CD4-positive, alpha-beta T cell treated with Interferon alpha-2 for 1 hour (primary cell): ENCODE data around the gene SNX32.

Source experiments
- DNase-seq, 2 donors: peaks; one replicate each; pipeline ENCODE4 v3.0.0-alpha.2; 2020 to 2022

The SNX32 gene

DNA sequence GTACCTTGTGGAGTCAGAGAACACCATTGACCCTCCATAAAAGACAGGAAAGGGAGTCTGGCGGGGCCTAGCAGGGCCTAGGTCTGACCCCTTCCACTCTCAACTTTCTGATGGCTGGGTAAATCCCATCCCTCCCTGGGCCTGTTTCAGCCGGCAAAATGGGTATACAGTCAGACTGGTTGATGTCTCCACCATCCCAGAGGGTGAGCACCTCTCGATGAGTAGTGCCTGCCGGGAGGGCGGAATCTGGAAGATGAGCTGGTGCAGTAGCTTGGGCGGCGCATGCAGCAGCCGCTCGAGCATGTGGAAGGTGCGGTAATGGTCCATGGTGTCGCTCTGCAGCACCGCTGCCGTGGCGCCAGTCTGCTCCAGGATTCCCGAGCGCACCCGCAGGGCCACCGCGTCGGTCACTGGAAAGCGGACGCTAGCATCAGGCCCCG is 54.0 kb downstream of the SNX32 start:
- DNase-seq = no peak

DNA sequence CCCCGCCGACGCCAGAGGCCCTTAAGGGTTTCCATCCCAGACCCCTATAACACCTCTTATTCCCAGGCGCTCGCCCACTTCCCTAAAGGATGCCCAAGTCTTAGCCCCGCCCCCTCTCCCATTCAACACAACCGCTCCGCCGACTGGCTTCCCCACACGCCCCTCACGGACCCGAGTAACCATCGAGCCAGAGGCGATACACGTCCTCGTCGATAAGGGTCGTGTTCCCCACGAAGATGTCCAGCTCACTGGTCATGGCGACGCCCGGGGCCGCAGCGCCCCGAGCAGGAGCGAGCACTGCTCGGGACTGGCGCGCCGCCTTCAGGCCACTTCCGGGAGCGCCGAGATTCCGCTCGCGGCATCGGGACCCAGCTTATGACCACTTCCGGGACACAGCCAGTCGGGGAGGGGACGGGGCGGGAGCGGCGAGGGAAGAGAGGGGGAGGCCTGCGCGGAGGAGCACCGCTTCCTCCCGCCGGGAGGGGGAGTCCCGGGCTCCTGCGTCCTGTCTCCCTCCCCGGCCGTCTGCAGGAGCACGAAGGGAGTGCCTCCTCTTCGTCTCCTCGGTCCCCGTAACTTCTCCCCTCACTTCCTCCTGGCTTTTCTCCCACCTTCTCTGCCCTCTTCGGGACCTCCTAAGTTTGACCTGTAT is 54.5 kb downstream of the SNX32 start, which contains the start of gene FIBP:
Gene FIBP, minus strand, starts transcription at position 309 of the 652 bp plus-strand sequence. Its CDS starts 53 bp downstream, at position 256.
- peak; percentile 96 to 97 for DNase-seq

DNA sequence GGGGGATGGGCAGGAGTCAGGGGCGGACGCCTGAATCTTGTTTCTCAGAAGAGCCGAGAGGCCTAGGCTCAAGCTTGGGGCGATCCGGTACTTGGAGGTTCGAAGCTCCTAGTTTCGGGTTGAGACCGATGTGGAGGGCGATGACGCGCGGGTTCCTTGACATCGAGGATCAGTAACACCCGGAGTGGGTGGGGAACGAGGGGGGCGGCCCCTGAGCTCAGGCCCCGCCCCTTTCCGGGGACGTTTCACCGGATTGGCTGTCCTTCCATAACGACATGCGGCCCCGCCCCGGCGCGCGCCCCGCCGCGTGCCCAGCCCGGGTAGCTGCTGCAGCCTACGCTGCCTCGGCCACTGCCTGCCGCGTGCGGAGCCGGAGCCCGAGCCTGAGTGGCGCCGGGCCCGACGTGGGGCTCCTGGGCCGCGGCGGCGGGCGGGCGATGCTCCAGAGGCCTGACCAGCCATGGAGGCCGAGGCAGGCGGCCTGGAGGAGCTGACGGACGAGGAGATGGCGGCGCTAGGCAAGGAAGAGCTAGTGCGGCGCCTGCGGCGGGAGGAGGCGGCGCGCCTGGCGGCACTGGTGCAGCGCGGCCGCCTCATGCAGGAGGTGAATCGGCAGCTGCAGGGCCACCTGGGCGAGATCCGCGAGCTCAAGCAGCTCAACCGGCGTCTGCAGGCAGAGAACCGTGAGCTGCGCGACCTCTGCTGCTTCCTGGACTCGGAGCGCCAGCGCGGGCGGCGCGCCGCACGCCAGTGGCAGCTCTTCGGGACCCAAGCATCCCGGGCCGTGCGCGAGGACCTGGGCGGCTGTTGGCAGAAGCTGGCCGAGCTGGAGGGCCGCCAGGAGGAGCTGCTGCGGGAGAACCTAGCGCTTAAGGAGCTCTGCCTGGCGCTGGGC is 56.8 kb downstream of the SNX32 start, which contains the start of gene CCDC85B:
Gene CCDC85B, plus strand, starts transcription at position 350 of the 895 bp plus-strand sequence. Its CDS starts 111 bp downstream, at position 461.
- peak; percentile 99 for DNase-seq

DNA sequence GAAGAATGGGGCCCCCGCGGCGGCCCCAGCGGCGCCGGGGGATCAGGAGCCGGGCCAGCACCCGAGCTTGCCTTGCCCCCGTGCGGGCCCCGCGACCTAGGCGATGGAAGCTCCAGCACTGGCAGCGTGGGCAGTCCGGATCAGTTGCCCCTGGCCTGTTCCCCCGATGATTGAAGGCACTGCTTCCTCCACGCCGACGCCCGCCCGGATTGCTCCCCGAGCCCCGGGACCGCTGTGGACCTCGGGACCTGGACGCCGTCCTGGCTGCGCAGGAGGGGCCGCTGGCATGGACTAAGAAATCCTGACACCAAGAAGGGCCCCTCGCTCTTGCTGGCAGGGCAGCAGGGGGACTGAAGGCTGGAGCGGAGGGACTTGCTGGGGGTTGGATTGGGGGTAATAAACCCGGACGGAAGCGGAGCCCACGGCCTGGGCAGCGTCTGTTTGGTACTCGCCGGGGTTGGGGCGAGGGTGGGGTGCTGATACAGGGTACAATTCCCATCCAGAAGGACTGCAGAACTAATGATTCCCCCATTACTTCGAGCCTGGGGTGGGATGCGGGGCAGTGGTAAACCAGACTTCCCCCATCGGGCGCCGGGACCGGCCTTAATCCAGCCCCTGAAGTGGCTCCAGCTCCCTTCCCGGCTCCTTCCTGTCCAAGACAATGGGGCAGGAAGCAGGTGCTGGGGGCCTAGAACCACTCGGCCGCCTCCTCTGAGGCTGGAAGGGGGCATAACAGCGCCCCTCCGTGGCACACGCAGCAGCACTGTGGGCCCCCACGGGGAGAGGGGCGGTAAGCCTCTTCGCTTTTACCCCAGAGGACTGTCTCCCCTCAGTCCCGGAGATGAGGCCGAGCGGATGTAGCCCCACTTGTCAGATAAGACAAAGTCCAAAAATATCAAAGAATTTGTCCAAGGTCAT is 57.7 kb downstream of the SNX32 start:
- peak; percentile 31 to 53 for DNase-seq

DNA sequence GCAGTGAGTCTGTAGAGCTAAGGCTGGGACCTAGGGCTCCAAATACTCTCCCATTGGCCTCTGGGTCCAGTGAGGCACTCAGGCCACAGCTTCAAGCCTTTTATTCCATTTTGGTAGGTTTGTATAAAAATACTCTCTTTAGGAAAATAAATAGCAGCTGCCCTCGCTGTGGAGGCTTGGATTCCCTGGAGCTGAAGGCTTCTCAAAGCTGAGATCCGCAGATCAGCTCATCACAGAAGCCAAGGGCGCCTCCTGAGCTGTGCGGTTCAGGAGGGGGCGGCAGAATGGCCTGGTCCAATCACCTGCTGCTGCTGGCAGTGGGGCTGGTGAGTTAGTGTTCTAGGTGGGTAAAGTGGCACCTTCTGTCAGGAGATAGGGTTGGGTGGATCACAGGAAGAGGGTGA is 58.4 kb downstream of the SNX32 start:
- DNase-seq = peak in 1 of 2 donors; percentile 53

DNA sequence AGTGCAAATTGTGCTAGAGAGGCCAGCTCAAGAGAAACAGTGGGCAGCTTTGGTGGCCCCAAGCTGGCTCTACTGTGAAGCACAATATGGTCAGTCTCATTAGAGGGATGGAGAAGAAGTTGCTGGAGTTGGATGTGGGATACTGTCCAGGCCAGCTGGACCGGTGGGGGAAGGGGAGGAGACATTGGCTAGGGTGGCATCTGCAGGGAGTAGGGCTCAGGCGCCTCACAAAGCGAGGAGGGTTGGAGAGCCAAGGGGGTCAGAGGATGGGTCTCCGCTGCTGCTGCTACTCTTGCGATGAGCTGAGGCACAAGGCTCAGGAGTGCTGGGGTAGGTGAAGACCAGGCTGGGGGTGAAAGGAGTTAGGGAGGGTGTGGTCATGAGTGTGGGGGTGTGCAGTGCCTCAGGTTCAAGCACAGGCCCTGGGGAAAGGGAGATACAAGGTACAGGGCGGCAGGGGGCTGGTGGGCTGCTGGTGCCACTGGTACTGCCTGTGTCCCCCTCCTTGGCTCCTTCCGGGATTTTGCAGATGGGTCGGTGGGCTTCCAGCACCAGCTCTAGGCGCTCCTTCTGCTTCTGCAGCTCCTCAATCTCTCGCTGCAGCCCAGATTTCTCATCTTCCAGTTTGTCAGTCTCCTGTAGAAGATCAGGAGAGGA is 59.0 kb downstream of the SNX32 start:
- no peak for DNase-seq

DNA sequence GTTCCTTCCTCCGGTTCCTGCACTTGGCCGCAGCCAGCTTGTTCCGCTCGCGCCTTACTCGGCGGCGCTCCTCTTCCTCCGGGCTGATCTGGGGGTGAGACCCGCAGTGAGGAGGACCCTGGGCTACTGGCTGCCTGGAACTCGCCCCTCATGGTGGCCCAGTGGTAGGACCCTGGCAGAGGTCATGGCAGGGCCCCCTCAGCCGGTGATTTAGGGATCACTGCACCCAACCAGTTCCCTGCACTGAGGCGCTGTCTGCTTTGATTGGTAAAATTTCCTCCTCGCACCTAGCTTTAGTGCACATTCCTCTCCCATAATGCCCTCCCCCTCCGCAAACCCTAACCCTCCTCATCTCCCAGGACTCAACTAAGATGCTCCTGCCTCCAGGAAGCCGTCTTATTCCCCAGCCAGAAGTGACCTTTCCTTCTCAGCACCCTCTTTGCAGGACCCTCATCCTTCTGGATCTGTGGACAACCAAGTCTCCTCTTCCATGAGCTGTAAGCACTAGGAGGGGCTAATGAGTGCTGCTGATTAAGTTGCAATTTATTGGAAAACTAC is 60.4 kb downstream of the SNX32 start:
- peak; percentile 38 to 56 for DNase-seq

DNA sequence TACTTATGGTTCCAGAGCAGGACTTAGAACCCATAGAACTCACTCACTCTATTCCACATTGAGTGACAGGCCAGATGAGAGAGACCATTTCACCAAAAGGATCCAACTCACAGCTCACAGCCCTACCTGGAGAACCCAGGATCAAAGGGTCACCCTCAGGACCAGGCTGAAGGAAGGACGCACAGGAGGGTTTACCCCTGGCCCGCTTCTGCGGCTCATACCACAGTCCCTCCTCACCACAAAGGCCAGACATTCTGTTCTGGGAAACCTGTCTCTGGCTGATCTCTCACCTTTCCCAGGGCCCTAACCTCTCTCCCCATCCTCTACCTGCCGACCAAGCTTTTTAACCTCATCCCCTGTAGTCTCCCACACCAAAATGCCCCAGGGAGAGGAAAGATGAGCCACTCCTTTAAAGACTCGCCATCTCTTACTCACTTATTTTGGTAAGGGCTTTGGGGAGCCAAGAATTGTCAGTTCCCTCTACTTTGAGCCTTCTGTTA is 61.8 kb downstream of the SNX32 start:
- no peak for DNase-seq

DNA sequence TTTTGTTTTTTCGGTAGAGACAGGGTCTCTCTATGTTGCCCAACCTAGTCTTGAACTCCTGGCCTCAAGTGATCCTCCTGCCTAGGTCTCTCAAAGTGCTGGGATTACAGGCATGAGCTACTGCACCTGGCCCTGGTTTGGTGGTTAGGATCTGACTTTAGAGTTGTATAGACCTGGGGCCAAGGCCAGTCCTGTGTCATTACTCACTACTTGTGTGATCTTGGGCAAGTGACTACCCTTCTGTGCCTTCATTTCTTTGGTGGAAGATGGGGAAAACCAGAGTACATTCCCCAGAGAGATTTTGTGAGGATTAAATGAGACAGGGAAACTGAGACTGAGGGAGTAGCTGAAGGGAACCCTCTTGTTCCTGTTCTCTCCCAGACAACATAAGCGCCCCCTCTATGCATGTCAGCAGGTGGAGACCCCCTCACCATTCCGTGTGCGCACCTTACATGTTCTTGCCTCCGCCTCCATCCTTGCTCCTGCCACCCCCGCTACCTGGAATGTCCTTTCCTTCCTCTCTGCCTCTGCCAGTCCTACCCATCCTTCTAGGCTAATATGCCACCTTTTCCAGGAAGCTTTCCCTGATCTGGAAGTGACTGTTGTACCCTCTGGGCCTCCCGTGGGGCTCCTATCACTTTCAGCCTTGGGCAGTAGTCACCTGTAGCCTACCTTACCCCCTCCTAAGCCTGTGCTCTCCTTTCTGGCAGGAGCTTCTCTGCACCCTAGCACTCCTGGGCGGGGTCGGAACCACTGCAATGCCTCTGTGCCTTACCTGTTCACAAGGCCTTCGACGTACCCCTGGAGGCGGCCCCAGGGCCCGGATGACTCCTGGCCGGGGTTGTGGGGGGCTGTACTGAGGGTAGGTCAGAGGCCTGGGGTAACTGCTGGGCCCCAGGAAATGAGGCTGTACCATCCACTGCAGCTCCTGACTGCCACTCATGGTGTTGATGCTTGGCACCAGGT is 62.6 kb downstream of the SNX32 start:
- no peak for DNase-seq

DNA sequence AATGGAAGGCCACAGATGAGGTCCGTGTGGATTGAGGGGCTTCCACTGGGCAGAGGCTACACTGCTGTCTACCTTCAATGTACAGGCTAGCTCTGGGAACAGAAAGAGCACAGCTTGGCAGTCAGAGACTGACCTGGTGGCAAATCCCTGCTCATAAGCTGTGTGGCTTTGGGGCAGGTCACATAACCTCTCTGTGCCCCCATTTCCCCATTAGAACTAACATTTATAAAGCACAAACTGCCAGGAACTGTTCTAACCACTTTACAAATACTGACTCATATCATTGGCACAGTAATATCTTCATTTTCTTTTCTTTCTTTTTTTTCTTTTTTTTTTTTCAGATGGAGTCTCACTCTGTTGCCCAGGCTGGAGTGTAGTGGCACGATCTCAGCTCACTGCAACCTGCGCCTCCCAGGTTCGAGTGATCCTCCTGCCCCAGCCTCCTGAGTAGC is 63.3 kb downstream of the SNX32 start:
- DNase-seq = no peak

DNA sequence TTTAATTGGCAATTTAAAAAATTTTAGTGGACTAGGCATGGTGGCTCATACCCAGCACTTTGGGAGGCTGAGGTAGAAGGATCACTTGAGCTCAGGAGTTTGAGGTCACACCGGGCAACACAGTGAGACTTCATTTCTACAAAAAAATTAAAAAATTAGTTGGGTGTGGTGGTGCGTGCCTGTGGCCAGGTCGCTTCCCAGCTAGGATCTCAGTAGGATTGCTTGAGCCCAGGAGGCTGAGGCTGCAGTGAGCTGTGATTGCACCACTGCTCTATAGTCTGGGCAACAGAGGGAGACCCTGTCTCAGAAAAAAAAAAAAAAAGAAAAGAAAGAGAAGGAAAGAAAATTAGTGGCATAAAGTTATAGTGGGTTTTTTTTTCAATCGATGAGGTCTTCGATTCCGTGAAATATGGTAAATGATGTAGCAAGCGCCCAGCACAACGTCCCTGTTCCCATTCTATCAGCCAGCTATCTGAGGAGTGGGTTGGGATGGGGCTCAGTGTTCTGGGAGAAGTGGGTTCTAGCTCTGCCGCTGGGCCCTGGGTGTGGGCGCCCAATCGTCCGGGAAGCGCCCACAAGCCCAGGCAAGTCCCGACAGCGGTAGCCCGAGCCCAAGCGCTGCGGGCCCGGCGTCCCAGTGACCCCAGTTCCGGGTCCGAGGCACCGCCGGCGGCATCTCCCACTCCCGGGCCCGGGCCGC is 65.0 kb downstream of the SNX32 start:
- no peak for DNase-seq

DNA sequence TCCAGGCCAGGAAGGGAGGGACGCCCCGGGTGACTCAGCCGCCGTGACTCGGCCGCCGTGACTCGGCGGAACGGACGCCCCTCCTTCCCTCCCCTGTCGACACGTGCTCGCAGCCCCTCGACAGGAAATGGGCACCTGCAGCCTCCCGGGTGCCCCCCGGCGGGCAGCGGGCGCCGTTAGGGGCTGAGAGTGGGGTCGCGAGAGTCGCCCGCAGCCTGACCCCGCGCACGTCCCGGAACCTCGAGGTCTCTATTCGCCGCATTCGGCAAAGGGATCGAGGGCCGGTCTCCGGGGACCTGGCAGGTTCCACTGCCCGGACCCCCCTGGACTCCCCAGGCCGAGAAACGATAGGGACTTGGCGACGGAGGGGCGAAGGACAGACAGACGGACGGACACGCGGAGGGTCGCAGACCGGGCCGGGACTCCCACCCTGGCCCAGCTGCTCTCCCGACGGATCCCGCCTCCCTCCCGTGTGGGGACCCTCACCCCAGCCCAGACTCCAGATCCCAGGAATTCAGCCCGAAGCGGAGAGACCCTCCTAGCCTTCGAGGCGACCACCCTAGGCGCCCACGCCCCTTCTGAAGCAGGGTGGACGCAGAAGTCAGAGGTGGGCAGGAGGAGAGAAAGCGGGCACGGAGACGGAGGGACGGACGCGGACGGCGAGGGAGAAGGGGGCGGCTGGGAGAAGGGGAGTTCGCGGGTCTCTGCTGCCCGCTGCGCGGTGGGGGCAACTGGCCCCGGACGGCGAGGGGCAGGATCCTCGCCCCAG is 65.8 kb downstream of the SNX32 start:
- peak; percentile 58 to 62 for DNase-seq

DNA sequence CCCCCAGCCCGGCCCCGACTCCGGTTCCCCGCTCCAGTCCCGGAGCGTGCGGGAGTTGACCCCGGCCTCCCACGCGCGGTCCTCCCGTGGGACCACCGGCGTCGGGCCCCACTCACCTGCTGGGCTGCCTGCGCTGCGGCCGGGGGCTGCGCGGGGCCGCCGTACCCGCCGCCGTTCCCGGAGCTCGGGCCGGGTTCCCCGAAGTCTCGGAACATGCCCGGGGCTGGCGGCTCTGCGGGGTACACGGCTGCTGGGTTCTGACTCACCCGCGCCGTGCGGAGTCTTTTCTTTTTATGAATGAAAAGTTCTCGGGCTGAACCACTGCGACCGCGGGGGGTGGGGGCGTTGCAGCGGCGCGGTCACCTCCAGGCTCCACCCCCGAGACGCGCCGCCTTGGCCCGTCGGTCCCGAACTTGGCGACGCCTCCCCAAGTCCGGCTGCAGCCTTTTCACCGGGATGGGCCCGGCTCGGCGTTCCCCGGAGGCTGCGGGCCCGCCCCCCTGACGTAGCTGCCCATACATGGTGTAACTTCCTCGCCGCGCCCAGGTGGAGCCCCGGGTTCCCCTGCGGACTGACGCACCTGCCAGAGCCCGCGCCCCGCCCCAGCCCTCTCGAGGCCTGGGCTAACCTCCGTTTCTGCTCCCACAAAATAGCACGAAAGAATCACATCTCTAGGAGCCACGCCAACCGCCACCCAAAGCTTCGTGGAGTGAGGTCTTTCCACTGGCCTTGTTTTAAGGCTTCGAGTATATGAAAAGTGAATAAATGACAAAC is 66.5 kb downstream of the SNX32 start, which contains the start of gene FOSL1:
Gene FOSL1, minus strand, starts transcription at position 264 of the 774 bp plus-strand sequence. Its CDS starts 49 bp downstream, at position 215.
- peak; percentile 96 to 97 for DNase-seq

DNA sequence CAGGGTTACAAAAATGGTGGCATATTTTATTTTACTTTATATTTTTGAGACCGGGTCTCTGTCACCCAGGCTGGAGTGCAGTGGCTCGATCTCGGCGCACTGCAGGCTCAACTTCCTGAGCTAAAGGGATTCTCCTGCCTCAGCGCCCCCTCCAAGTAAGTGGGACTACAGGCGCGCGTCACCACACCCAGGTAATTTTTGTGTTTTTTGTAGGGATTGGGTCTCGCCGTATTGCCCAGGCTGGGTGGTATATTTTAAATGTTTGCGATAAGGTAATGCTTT is 67.1 kb downstream of the SNX32 start:
- DNase-seq = no peak

DNA sequence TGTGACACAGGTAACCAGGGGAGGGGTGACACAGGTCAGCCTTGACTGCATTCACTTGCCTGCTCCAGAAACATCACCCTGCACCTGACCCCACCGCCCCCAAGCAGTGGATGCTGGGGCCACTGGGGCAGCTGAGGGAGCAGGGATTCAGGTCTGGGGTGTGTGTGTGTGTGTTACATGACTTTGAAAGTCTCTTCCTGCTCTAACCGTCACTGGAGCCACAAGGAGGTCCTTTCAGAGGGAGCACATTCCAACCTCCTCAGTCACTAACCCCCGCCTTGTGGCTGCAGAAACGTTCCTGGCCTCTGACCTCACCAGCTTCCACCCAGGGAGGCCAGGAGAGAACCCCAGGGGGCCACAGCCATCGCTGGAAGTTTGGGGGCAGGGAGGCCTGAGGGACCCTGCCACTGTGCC is 69.3 kb downstream of the SNX32 start:
- DNase-seq = no peak
